ENCODE measurements around the gene LRRC45.
A peak's percentile ranks its signal among the peaks of the same experiment; 100 is the strongest.

Gene LRRC45

GRCh38 chr17:81994593-81995462 is 28.3 kb upstream of the LRRC45 start:
- DNase-seq, result peak; percentile 5

- DNase-seq, result no peak
These were observed 27.5 kb upstream of the LRRC45 start for GRCh38 chr17:81995463-81996231.

- no peak for DNase-seq
These were observed 26.8 kb upstream of the LRRC45 start for GRCh38 chr17:81996232-81996756.

GRCh38 chr17:81996757-81997441 is 26.2 kb upstream of the LRRC45 start:
- no peak for DNase-seq

GRCh38 chr17:81998212-81998611 is 24.9 kb upstream of the LRRC45 start:
- no peak for DNase-seq

- no peak for DNase-seq
These were observed 24.2 kb upstream of the LRRC45 start for GRCh38 chr17:81998691-81999438.

- DNase-seq, result no peak
These were observed 23.5 kb upstream of the LRRC45 start for GRCh38 chr17:81999587-81999975.

GRCh38 chr17:81999976-82000802 is 22.9 kb upstream of the LRRC45 start:
- no peak for DNase-seq

GRCh38 chr17:82000803-82001570 is 22.1 kb upstream of the LRRC45 start:
- DNase-seq, result no peak

GRCh38 chr17:82001571-82002056 is 21.5 kb upstream of the LRRC45 start:
- no peak for DNase-seq

GRCh38 chr17:82003411-82004381 is 19.4 kb upstream of the LRRC45 start:
- DNase-seq, result no peak

GRCh38 chr17:82004517-82005455 is 18.3 kb upstream of the LRRC45 start:
- DNase-seq, result no peak

- DNase-seq, result no peak
These were observed 17.3 kb upstream of the LRRC45 start for GRCh38 chr17:82005701-82006348.

- no peak for DNase-seq
These were observed 16.5 kb upstream of the LRRC45 start for GRCh38 chr17:82006468-82007227.

GRCh38 chr17:82007228-82007494 is 15.9 kb upstream of the LRRC45 start:
- DNase-seq, result no peak

GRCh38 chr17:82007495-82008257 is 15.4 kb upstream of the LRRC45 start:
- DNase-seq, result no peak

Measured in NCI-H748 treated with DMSO at 0.1 percent for 48 hours (cell line).